ENCODE data around the gene VWC2. TPM values are rescaled to one million over a fixed set of nuclear protein-coding genes. Genes with fewer than 3 reads are reported as not detected.

VWC2 gene
- total and polyA plus RNA-seq, 2 of the 4 experiments (the other 2 are of a cell fraction): not detected

DNA sequence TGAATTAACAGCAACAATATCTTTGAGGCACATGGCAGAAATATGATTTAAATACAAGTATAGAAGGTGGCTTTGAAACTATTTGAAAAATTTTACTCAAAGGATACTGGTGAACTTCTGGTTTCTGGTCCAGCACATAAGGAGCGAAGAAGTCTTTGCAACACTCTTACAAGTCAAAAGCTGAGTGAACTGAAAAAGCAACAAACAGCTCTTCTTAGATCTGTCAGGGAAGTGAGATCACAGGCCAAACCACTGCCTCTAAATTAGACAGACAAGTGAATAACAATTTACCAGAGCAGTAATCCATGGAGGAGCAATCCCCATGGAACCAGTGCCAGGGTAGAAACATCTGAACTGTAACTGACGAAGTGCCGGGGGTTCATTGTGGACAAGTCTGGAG lies 9.6 kb upstream of the VWC2 start:
- Histone ChIP-seq H3K56ac (ENCODE audit: extremely low read depth, insufficient read depth, low read length) (no peak overlapping the region), H4K8ac (ENCODE audit: low read depth in 2 of 2, low read length in 2 of 2) (no peak overlapping the region), H3K4me3 (ENCODE audit: insufficient read depth, low read depth, low read length) (no peak overlapping the region), H2BK15ac (ENCODE audit: low read depth, low read length) (no peak overlapping the region), H3K18ac (ENCODE audit: low read depth, low read length) (no peak overlapping the region), H3K9me3 (ENCODE audit: control insufficient read depth, insufficient read depth, low read length) (peaks cover 2% of the 10 kb centered on the region; the same call in 1 of the 2 replicates), H2AFZ (replicated peaks; ENCODE audit: low read length, poor library complexity) (no peak overlapping the region), H3K27me3 (ENCODE audit: control insufficient read depth, insufficient read depth, low read length) (no peaks in the 10 kb centered on the region), H4K20me1 (ENCODE audit: insufficient read depth, low read length) (no peaks in the 10 kb centered on the region), H3K4me1 (ENCODE audit: control insufficient read depth, insufficient read depth, low read length) (no peaks in the 10 kb centered on the region), H3K79me1 (ENCODE audit: low read depth in 1 of 2, low read length in 2 of 2) (no peaks in the 10 kb centered on the region), H2AK5ac (ENCODE audit: low read depth, low read length) (no peak overlapping the region), H2BK20ac (ENCODE audit: low read depth, low read length) (no peak overlapping the region), H3K27ac (ENCODE audit: insufficient read depth, low read length) (no peak overlapping the region), H3K4ac (ENCODE audit: low read depth, low read length) (no peak overlapping the region), H3K23ac (ENCODE audit: low read depth, low read length) (no peak overlapping the region), H2BK120ac (ENCODE audit: low read depth, low read length) (no peak overlapping the region), H3K9me1 (ENCODE audit: insufficient read depth, low read length) (no peaks in the 10 kb centered on the region), H4K5ac (ENCODE audit: low read depth, low read length) (no peak overlapping the region), H3K14ac (replicated peaks; ENCODE audit: low read depth, low read length) (no peak overlapping the region), H3K9ac (ENCODE audit: low read depth, low read length) (no peak overlapping the region), H4K91ac (ENCODE audit: insufficient read depth, low read depth, low read length) (no peak overlapping the region), H2AK9ac (replicated peaks; ENCODE audit: low read depth, low read length, poor library complexity) (no peak overlapping the region), H3K36me3 (ENCODE audit: control insufficient read depth, insufficient read depth, low read length) (no peaks in the 10 kb centered on the region), H3K4me2 (ENCODE audit: low read depth, low read length) (no peak overlapping the region), H2BK5ac (ENCODE audit: low read depth, low read length, poor library complexity, severe bottlenecking) (no peak overlapping the region)
- dilution Hi-C loops (cut with HindIII; ENCODE audit: low sequenced_read_pairs, unreplicated experiment): no loop called here
- WGBS, 2 experiments (ENCODE audit: extremely low coverage in 2 of 2, insufficient read length in 1 of 2): no CpG with 5 or more reads among the region's 3 CpGs
- no TSS peak for BruUV-seq (replicated peaks)
- in situ Hi-C loops (cut with MboI; ENCODE audit: low sequenced_read_pairs): no loop called here
- POLR2A ChIA-PET (ENCODE audit: unreplicated experiment): no interaction called here
- intact Hi-C loops (cut with micrococcal nuclease): no loop called here
- TF ChIP-seq USF2 (IDR thresholded peaks at IDR 0.05; ENCODE audit: low read depth, low read length) (no peak), NFE2L2 (IDR thresholded peaks at IDR 0.05; ENCODE audit: low read depth, low read length) (no peak), SMC3 (IDR thresholded peaks at IDR 0.05; ENCODE audit: low read depth, low read length) (no peak), CEBPB (IDR thresholded peaks at IDR 0.05; ENCODE audit: low read depth, low read length) (no peak), ELK1 (IDR thresholded peaks at IDR 0.05; ENCODE audit: borderline replicate concordance, low read depth, low read length) (no peak)
- TF ChIP-seq, protein P1, sequence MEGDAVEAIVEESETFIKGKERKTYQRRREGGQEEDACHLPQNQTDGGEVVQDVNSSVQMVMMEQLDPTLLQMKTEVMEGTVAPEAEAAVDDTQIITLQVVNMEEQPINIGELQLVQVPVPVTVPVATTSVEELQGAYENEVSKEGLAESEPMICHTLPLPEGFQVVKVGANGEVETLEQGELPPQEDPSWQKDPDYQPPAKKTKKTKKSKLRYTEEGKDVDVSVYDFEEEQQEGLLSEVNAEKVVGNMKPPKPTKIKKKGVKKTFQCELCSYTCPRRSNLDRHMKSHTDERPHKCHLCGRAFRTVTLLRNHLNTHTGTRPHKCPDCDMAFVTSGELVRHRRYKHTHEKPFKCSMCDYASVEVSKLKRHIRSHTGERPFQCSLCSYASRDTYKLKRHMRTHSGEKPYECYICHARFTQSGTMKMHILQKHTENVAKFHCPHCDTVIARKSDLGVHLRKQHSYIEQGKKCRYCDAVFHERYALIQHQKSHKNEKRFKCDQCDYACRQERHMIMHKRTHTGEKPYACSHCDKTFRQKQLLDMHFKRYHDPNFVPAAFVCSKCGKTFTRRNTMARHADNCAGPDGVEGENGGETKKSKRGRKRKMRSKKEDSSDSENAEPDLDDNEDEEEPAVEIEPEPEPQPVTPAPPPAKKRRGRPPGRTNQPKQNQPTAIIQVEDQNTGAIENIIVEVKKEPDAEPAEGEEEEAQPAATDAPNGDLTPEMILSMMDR (conservative IDR thresholded peaks at IDR 0.05; ENCODE audit: low read depth, low read length): no peak
- DNase-seq: no peak
- CTCF ChIA-PET: no interaction called here
- no peak for ATAC-seq (ENCODE audit: low read depth)

All from IMR-90 (cell line).